GM19035 (cell line): ENCODE results near the gene RHBDL2.
"Not testable (repeated sequence)": the region's sequence is repeated elsewhere in the genome, so short reads cannot be mapped to it uniquely, and the experiment has no call there.

ENCODE experiments used
- ATAC-seq: cut with Tn5 transposase; IDR thresholded peaks from one replicate; pipeline ENCODE4 v1.9.1; 2021; ENCODE audit not compliant: unreplicated experiment

RHBDL2 gene

GRCh38 chr1:38885092-38885491 is 56.5 kb downstream of the RHBDL2 start:
- ATAC-seq: no peak

- ATAC-seq: no peak
Measured at GRCh38 chr1:38881487-38881886, 60.1 kb downstream of the RHBDL2 start, which contains the start of gene GJA9. Gene GJA9, minus strand, starts transcription at chr1:38881587. Its CDS starts 5,489 bp downstream, at chr1:38876098.

- no peak for ATAC-seq
Measured at GRCh38 chr1:38875811-38876210, 65.8 kb downstream of the RHBDL2 start.

- ATAC-seq: peak; percentile 97
Measured at GRCh38 chr1:38873027-38873969, 68.3 kb downstream of the RHBDL2 start, which contains the start of gene MYCBP. Gene MYCBP, minus strand, starts transcription at chr1:38873348. Its CDS starts 43 bp downstream, at chr1:38873305.

GRCh38 chr1:38872401-38873026 is 69.1 kb downstream of the RHBDL2 start:
- peak; percentile 34 for ATAC-seq

- no peak for ATAC-seq
Measured at GRCh38 chr1:38870996-38871395, 70.6 kb downstream of the RHBDL2 start.

GRCh38 chr1:38867208-38867607 is 74.4 kb downstream of the RHBDL2 start:
- no peak for ATAC-seq

GRCh38 chr1:38865112-38865715 is 76.4 kb downstream of the RHBDL2 start:
- no peak for ATAC-seq

GRCh38 chr1:38860454-38860795 is 81.2 kb downstream of the RHBDL2 start:
- no peak for ATAC-seq

- peak; percentile 93 for ATAC-seq
Measured at GRCh38 chr1:38859561-38860453, 81.8 kb downstream of the RHBDL2 start, which contains the start of gene RRAGC. Gene RRAGC, minus strand, starts transcription at chr1:38859772. Its CDS starts 126 bp downstream, at chr1:38859646.

GRCh38 chr1:38858833-38859560 is 82.6 kb downstream of the RHBDL2 start:
- peak; percentile 32 for ATAC-seq

- no peak for ATAC-seq
Measured at GRCh38 chr1:38852780-38853179, 88.8 kb downstream of the RHBDL2 start.

- ATAC-seq: no peak
Measured at GRCh38 chr1:38848071-38848470, 93.6 kb downstream of the RHBDL2 start.

GRCh38 chr1:38846210-38846609 is 95.4 kb downstream of the RHBDL2 start:
- no peak for ATAC-seq

- ATAC-seq: not testable (repeated sequence)
Measured at GRCh38 chr1:38845088-38845487, 96.5 kb downstream of the RHBDL2 start.

- no peak for ATAC-seq
Measured at GRCh38 chr1:38840281-38840680, 101.3 kb downstream of the RHBDL2 start.

- no peak for ATAC-seq
Measured at GRCh38 chr1:38839363-38839762, 102.3 kb downstream of the RHBDL2 start.

GRCh38 chr1:38836316-38836715 is 105.3 kb downstream of the RHBDL2 start:
- not testable (repeated sequence) for ATAC-seq
